ENCODE measurements around the gene SLC13A5.

Gene SLC13A5

DNA sequence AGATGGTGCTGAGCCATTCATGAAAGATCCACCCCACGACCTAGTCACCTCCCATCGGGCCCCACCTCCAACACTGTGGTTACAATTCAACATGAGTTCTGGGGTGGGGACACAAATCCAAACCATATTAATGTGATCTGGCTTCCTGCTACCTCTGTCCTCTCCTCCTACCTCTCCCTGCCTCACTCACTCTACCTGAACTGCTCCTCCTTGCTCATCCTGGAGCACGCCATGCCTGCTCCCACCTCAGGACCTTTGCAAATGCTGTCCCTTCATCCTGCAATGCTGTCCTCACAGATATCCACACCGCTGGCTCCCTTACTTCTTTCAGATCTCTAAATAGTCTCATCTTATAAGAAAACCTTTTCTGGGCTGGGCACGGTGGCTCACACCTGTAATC, 10.8 kb upstream of the SLC13A5 start:
- TF ChIP-seq, protein P1, sequence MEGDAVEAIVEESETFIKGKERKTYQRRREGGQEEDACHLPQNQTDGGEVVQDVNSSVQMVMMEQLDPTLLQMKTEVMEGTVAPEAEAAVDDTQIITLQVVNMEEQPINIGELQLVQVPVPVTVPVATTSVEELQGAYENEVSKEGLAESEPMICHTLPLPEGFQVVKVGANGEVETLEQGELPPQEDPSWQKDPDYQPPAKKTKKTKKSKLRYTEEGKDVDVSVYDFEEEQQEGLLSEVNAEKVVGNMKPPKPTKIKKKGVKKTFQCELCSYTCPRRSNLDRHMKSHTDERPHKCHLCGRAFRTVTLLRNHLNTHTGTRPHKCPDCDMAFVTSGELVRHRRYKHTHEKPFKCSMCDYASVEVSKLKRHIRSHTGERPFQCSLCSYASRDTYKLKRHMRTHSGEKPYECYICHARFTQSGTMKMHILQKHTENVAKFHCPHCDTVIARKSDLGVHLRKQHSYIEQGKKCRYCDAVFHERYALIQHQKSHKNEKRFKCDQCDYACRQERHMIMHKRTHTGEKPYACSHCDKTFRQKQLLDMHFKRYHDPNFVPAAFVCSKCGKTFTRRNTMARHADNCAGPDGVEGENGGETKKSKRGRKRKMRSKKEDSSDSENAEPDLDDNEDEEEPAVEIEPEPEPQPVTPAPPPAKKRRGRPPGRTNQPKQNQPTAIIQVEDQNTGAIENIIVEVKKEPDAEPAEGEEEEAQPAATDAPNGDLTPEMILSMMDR (IDR thresholded peaks at IDR 0.05; ENCODE audit: insufficient read depth, missing control alignments): no peak
- FAIRE-seq (no peak), DNase-seq (ENCODE audit: insufficient read length, low spot score) (no peak)

DNA sequence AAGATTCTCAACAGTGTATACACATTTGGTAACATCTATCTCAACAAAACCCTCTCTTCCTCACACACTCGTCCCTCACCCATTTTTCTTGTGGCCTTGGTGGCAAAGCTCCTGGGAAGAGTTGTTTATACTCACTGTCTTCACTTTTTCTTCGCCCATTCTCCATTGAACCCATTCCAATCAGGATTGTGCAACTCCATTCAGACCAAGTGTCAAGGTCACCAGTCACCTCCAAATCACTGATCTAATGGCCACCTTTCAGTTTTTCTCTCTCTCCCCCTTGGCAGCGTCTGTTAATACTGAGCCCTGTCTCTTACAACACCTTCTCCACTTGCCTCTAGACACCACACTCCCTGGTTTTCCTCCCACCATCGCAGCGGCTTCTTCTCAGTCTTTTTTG, 8.6 kb upstream of the SLC13A5 start:
- DNase-seq (ENCODE audit: insufficient read length, low spot score): no peak
- FAIRE-seq: no peak
- TF ChIP-seq, protein P1 (IDR thresholded peaks at IDR 0.05; ENCODE audit: insufficient read depth, missing control alignments): no peak

DNA sequence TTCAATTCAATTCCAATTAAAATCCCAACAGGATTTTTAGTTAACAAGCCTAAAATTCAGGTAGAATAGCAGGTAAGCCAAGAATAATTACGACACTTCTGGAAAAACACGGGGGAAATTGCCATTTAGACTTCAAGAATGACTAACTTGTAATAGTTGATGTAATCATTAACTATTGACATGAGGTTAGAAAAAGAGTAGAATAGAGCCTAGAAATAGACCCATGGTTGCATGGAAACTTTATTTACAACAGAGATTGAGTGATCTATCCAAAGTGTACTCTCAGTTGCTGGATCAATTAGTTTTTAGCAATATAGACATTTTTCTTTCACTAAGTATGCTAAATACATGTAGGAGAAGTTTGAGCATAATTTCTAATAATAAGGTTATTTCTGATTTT, 3.6 kb upstream of the SLC13A5 start:
- DNase-seq (ENCODE audit: insufficient read length, low spot score): no peak
- TF ChIP-seq, protein P1 (IDR thresholded peaks at IDR 0.05; ENCODE audit: insufficient read depth, missing control alignments): no peak
- FAIRE-seq: no peak

DNA sequence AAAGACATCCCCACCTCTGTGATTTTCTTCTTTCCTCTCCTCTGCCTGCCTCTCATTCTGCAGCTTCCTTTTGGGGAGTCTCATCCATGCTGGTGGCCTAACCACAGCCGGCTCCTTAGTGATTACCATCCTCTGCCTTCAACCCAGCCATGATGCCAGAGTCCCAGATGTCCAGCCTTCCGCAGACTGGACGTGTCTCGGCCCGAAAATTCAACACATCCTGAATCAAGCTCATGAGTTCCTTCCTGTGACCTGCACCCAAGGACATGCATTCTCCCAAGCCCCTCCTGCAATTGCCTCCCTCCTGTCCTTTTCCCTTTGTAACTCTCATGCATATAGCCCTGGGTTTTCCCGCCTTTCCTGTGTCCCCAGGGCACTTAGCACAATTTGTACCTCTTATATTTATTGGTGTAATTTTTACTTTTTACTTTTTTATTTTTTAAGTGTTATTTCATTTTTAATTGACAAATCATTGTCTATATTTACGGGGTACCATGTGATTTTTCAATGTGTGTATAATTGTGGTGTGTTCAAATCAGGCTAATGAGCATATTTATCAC, 1.2 kb upstream of the SLC13A5 start:
- DNase-seq (ENCODE audit: insufficient read length, low spot score) (no peak), FAIRE-seq (no peak)
- TF ChIP-seq, protein P1 (IDR thresholded peaks at IDR 0.05; ENCODE audit: insufficient read depth, missing control alignments): no peak

DNA sequence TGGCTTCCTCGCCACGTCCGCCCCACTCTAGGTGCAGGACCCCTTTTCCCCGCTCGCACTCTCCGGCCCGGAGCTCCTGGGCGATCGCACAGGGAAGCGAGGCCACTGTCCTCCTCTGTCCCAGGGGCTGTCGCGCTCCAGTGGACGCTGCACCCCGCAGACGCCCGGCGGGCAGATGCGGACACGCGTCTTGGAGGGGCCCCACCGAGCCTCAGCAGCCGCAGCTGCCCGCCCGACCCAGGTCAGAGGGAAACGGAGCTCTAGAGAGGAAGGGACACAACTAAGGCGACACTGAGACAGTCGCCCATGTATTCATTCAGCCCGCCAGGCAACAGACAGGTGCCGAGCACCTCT, 726 bp upstream of the SLC13A5 start:
- no peak for FAIRE-seq
- TF ChIP-seq, protein P1 (IDR thresholded peaks at IDR 0.05; ENCODE audit: insufficient read depth, missing control alignments): no peak

DNA sequence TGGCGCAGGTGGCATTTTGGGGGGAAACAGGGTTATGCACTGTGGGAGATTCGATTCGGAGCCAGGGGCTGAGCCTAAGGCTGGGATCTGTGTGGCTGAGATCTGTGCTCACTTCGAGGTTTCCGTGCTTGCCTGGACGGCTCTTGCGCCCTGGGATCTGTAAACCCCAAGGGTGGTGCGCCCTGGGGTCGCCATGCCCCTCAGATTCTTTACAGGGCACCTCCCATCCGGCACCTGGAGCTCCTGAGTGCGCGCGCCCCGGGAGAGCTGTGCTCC, 377 bp downstream of the SLC13A5 start:
- DNase-seq (ENCODE audit: insufficient read length, low spot score): no peak
- TF ChIP-seq, protein P1 (IDR thresholded peaks at IDR 0.05; ENCODE audit: insufficient read depth, missing control alignments): no peak
- no peak for FAIRE-seq

More for the DNA sequence above, 726 bp upstream of the SLC13A5 start:
- DNase-seq (ENCODE audit: insufficient read length, low spot score): no peak

DNA sequence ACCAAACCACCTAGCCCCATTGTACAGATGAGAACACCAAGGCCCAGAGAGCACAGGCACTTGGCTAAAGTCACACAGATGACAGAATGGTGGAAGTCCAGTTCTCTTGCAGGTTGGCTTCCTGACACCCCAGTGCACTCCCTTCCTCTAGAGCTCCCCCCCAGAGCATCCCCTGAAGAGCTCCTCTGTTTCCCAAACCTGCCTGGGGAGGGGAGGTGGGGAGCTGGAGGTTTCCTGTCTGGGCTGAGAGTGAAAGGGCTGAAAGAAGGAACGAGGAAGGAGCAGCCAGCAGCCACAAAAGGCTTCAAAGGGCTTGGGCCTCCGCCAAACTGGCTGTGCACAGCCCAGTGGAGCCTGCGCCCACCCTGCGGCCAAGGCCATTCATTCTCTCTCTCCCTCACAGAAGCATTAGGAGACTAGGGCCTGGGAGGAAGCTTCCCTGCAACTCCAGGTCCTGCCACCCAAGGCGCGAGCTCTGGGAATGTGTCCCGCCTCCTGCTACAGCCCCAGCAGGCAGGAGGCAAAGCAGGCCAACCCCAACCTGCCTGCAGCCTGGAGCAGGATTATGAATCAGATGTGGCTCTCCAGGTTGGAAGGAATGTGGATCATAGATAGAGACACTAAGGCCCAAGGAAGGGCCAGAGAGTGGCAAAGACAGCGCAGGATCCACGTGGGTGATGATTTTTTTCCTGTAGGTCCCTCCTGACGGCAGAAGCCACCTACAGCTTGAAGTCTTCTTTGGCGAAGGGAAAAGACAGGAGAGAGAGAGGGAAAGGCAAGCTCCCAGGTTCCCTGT, 913 bp downstream of the SLC13A5 start:
- TF ChIP-seq, protein P1 (IDR thresholded peaks at IDR 0.05; ENCODE audit: insufficient read depth, missing control alignments): no peak
- no peak for DNase-seq (ENCODE audit: insufficient read length, low spot score)
- no peak for FAIRE-seq

Data from D721Med (cell line).